NOMO-1 treated with dmso at 0.1 percent for 144 hours (cell line): ENCODE measurements around the gene CYP2J2.
"Not testable (repeated sequence)": the region's sequence is repeated elsewhere in the genome, so short reads cannot be mapped to it uniquely, and the experiment has no call there.

Experiments used
- DNase-seq: peaks from one replicate; lab custom pipeline; 2025; ENCODE audit not compliant: unreplicated experiment; lab: John Stamatoyannopoulos, UW

The CYP2J2 gene

DNA sequence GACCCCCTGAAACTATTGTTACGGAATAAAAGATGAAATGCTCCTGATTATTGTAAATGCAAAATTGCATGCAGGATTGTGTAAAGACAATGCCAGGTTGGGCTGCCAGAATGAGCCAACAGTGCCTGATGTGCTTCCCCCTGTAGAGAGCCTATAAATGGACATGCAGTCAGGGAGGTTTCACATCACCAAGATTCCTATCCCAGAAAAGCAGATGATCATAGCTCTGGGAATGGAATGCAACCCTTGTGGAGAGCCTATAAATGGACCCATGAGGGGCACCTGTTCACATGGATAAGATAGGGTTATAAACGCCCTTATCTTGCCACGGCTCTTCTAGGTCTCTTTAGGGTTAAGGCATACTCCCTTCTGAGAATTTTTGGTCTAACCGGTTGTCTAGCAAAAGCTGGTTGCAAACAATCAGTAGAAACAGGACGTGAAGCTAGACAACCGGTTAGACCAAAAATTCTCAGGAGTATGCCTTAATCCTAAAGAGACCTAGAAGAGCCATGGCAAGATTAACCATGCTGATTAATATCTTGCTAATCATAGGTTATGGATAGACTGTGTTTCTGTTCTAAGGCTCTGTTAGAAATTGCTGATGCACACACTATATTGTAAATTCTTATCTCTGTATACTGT lies 5.2 kb downstream of the CYP2J2 start:
- not testable (repeated sequence) for DNase-seq

DNA sequence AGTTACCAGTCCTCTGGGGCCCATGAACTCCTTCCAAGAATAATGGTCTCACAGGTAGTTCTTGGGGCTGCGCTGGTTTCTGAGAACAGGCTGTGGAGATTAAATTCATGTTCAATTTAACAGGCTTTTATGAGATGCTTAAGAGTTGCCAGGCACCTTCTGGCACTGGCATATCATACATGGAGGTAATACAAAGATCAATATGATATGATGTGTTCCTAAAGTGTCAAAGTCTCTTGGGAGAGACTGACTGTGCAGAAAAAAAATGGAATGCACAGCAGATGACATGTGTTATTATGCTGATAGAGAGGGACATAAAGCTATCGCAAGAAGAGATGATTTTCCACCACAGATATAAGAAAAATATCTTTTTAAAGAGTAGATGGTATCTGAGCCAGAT lies 6.8 kb downstream of the CYP2J2 start:
- no peak for DNase-seq

- no peak for DNase-seq
Observed at GRCh38 chr1:59917785-59918180, 8.8 kb downstream of the CYP2J2 start.

DNA sequence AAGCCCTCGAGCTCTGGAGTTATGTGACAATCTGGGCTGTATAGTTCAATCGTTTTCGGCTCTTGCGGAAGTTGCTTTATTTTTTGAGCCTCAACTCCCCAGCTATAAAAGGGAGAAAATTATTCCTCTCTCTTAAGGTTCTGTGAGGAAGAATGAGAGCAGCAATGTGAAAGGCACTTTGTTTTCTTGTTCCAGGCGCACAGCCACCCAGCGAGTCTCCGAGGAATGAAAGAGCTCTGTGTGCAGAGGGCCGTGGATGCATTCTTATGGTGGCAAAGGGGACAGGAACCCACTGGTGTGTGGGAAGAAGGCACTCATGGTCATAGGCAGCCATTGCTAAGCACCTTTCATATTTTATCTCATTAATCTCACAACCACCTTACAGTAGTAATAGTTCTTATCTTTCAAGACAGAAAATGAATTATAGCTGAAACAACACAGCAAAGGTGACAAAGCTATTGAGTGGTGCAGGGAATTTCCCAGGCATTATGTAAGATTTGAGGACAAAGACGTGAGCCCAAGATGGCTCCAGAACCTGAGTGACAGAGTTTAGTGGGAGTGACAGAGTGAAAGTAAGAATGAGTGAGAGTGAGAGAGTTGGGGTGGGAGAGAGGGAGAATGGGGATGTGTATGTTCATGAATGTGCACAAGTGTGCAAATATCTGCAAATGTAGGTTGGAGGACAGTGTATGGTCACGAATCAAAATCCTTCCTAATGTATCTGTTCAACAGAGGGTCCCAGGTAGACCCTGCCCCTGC lies 9.4 kb downstream of the CYP2J2 start:
- DNase-seq: no peak

- no peak for DNase-seq
Observed at GRCh38 chr1:59915516-59915915, 11.1 kb downstream of the CYP2J2 start.

GRCh38 chr1:59914791-59915286 lies 11.7 kb downstream of the CYP2J2 start:
- DNase-seq: not testable (repeated sequence)

- DNase-seq: no peak
Observed at GRCh38 chr1:59908682-59909081, 17.9 kb downstream of the CYP2J2 start.

DNA sequence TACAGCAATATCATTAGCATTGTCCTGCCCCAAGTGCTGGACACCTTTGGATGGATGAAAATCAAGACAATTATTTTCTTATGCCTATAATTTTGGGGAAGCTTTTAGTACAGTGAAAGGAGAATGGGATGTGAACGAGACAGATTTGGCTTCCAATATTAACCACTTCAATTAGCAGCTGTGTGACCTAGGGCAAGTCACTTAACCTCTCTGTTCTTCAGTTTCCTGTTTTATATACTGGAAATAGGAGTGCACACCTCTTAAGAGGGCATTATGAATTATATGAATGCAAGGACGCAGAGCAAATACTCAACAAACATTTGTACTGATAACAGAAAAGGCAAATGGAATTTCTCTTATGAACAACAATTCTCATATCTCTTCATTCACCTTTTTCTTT lies 18.5 kb downstream of the CYP2J2 start:
- no peak for DNase-seq

DNA sequence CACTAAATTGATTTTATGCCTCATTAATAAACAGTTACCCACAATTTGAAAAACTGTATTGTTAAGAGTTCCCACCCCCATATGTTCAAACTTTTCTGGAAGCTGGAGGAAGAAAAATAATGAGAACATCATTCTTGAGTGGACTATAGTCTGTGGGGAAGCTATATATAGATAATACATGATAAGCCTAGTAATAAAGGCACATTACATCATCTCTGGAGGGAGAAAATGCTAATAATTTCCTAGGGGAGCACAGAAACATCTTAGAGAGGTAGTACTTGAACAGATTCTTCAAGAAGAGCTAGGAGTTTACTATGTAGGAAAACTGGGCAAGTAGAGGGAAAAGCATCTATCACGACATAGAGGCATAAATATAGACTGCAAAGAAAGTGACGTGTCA lies 19.6 kb downstream of the CYP2J2 start:
- DNase-seq: no peak

DNA sequence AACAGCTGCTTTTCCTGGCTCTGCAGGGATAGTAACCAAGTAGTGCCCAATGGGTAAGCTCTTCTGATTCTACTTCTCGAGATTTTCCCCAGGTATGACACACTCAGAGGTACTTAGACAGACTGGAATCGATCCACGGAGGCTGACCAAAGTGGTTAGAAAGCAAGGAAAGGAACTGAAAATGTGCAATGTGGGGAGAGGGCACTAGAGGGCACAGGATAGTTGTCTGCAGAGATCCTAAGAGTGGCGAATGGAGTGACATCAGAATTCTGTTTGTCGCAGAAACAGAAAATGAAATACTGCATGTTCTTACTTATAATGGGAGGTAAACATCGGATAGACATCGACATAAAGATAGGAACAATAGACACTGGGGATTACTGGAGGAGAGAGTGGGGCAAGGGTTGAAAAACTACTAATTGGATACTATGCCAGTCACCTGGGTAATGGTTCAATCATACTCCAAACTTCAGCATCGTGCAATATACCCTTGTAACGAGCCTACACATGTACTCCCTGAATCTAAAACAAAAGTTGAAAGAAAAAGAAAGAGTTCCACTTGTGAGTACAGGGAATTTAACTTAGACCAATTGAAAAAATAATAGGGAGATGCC lies 23.3 kb downstream of the CYP2J2 start:
- DNase-seq: peak; percentile 15

- no peak for DNase-seq
Observed at GRCh38 chr1:59901770-59902388, 24.7 kb downstream of the CYP2J2 start.

- DNase-seq: no peak
Observed at GRCh38 chr1:59900640-59901039, 25.9 kb downstream of the CYP2J2 start.

- no peak for DNase-seq
Observed at GRCh38 chr1:59898927-59899326, 27.6 kb downstream of the CYP2J2 start.

- DNase-seq: no peak
Observed at GRCh38 chr1:59897165-59897564, 29.4 kb downstream of the CYP2J2 start.

- DNase-seq: no peak
Observed at GRCh38 chr1:59892841-59893811, 33.4 kb downstream of the CYP2J2 start.

DNA sequence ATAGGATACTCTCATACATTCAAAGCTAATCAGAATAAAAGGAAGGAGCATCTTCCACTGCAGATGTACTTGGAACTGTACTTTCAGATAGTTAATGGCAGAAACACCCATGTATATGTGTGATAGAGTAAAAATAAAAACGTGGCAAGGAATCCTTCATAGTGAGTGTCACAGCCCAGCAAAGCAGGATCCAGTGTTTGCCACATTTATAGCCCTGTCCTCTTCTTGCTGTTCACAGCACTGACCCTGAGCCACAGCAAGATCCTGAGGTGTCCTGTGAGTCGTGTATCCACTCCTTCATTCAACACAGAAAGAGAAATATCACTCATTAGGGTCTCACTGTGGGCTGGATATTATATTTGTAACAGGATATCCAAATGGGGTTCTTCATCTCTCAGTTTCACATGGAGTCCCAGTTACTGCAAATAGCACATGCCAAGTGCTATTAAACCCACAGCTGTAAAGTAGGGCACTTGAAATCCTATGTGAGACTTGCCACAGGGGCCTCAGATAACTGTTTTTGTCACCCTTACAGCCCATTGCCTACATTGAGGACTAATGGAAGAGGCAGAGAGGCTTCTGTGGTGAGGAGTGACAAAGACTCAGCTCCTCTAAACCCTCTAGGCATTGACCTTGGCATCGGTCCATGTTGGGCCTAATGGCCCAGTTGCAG lies 41.3 kb downstream of the CYP2J2 start:
- no peak for DNase-seq

- DNase-seq: no peak
Observed at GRCh38 chr1:59880735-59881134, 45.8 kb downstream of the CYP2J2 start.

GRCh38 chr1:59879996-59880505 lies 46.5 kb downstream of the CYP2J2 start:
- no peak for DNase-seq

DNA sequence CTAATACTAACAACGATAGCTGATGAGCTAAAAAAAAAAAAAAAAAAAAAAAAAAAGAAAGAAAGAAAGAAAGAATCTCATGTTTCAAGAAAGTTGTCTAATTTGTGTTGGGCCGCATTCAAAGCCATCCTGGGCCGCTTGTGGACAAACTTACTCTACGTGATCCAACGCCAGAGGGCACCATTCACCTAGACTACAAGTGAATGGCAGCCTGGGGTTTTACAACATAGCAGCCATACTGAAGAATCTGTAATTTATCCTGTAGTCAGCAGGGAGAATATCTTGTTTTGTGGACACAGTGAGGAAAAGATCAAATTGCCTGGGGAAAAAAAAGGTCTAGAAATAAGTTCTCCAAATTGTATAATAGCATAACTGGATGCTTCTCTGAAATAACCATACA lies 47.0 kb downstream of the CYP2J2 start:
- DNase-seq: no peak

DNA sequence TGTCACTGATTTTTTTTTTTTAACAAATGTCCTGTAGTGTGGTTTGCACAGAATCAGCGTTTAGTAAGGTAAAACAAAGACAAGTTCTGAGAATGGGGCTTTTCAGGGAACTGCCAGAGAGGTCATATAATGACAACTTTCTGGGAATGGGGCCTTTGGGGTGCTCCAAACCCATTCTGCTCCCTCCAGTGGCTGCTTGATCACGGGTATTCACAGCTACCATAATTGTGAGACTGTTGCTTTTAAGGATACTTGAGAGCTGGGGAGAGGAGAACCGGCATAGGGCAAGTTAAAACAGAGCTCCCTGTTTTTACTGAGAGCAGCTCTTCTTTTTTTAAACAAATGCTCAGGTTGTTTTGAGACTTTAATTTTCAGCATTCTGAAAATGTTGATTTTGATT lies 48.2 kb downstream of the CYP2J2 start:
- no peak for DNase-seq
